Suppressor macrophage treated with lipopolysaccharide for 4 hours (primary cell): Measurements from ENCODE around the gene PJA1.

ENCODE experiments used
- DNase-seq: peaks from one replicate; pipeline ENCODE4 v3.0.0-alpha.2; 2020

Gene PJA1

GRCh38 chrX:69165087-69165651 lies at the start of gene PJA1:
PJA1 (minus strand) TSS chrX:69165453; CDS start chrX:69163073, 2,380 bp downstream.
- peak; percentile 74 for DNase-seq

GRCh38 chrX:69214463-69214862 lies 49.2 kb upstream of the PJA1 start:
- DNase-seq: no peak

GRCh38 chrX:69211701-69212100 lies 46.4 kb upstream of the PJA1 start:
- no peak for DNase-seq

- no peak for DNase-seq
These were observed 45.3 kb upstream of the PJA1 start for GRCh38 chrX:69210581-69210980.

- DNase-seq: no peak
These were observed 42.0 kb upstream of the PJA1 start for GRCh38 chrX:69207216-69207615.

GRCh38 chrX:69203638-69204037 lies 38.4 kb upstream of the PJA1 start:
- no peak for DNase-seq

- DNase-seq: no peak
These were observed 32.4 kb upstream of the PJA1 start for GRCh38 chrX:69197690-69198089.

- DNase-seq: no peak
These were observed 31.4 kb upstream of the PJA1 start for GRCh38 chrX:69196666-69197065.

- no peak for DNase-seq
These were observed 30.6 kb upstream of the PJA1 start for GRCh38 chrX:69195810-69196209.

GRCh38 chrX:69195192-69195591 lies 29.9 kb upstream of the PJA1 start:
- no peak for DNase-seq

GRCh38 chrX:69192603-69193002 lies 27.4 kb upstream of the PJA1 start:
- DNase-seq: no peak

GRCh38 chrX:69189576-69190371 lies 24.5 kb upstream of the PJA1 start:
- DNase-seq: no peak

- no peak for DNase-seq
These were observed 21.4 kb upstream of the PJA1 start for GRCh38 chrX:69186651-69187050.

GRCh38 chrX:69185886-69186285 lies 20.6 kb upstream of the PJA1 start:
- DNase-seq: no peak

GRCh38 chrX:69185141-69185540 lies 19.9 kb upstream of the PJA1 start:
- peak; percentile 37 for DNase-seq

- DNase-seq: peak; percentile 31
These were observed 17.6 kb upstream of the PJA1 start for GRCh38 chrX:69182818-69183380.

GRCh38 chrX:69179380-69179911 lies 14.2 kb upstream of the PJA1 start:
- DNase-seq: no peak

- no peak for DNase-seq
These were observed 13.3 kb upstream of the PJA1 start for GRCh38 chrX:69178592-69178991.

- no peak for DNase-seq
These were observed 12.4 kb upstream of the PJA1 start for GRCh38 chrX:69177511-69178162.

GRCh38 chrX:69176053-69176452 lies 10.8 kb upstream of the PJA1 start:
- no peak for DNase-seq

- no peak for DNase-seq
These were observed 8.7 kb upstream of the PJA1 start for GRCh38 chrX:69173906-69174305.

GRCh38 chrX:69172937-69173336 lies 7.7 kb upstream of the PJA1 start:
- DNase-seq: no peak

- no peak for DNase-seq
These were observed 5.1 kb upstream of the PJA1 start for GRCh38 chrX:69170319-69170718.
